CD4-positive, alpha-beta T cell (primary cell): Measurements from ENCODE around the gene PLEKHG3. TPM values are rescaled to one million over a fixed set of nuclear protein-coding genes. Genes with fewer than 3 reads are reported as not detected.

ENCODE experiments used
- ATAC-seq: fragments of 200-7000 bp; cut with Tn5 transposase; one replicate; pipeline ENCODE4 v1.10.0; 2022; ENCODE audit warnings: mild to moderate bottlenecking; ENCODE audit not compliant: poor library complexity
- CTCF ChIA-PET: fragments of 350-600 bp; sonication (Branson Sonifier 250); formaldehyde crosslinking; loops from one replicate; lab custom pipeline; 2021; ENCODE audit warnings: antibody characterized with exemption, inconsistent platforms; lab: Charles Lee
- POLR2A ChIA-PET: fragments of 350-600 bp; sonication (Branson Sonifier 250); formaldehyde crosslinking; loops from one replicate; lab custom pipeline; 2021; ENCODE audit warnings: antibody characterized with exemption, inconsistent platforms; lab: Charles Lee
- DNase-seq, 14 experiments: peaks; one replicate each; pipeline ENCODE4 v3.0.0-alpha.2; 2013 to 2020; ENCODE audit warnings: mixed read lengths in 2 of 14
- H3K27ac ChIP-seq, 2 donors: one replicate each; pipeline versions ENCODE4 v1.5.1 to v1.7.0; 2013; ENCODE audit warnings: low read length in 2 of 2, low read depth in 1 of 2, mild to moderate bottlenecking in 1 of 2
- H3K27me3 ChIP-seq, 2 experiments: 1 replicate in 1 of 2; 2 replicates in 1 of 2; pipeline versions ENCODE4 v1.6.1 to v1.7.0; 2013; ENCODE audit warnings: low read length in 2 of 2, control low read depth in 1 of 2, mild to moderate bottlenecking in 1 of 2, moderate library complexity in 1 of 2; ENCODE audit not compliant: insufficient read depth in 2 of 2, control insufficient read depth in 1 of 2
- H3K36me3 ChIP-seq: one replicate; pipeline ENCODE4 v1.6.1; 2013; ENCODE audit warnings: low read length, control low read depth; ENCODE audit not compliant: insufficient read depth
- H3K4me1 ChIP-seq: one replicate; pipeline ENCODE4 v1.6.1; 2013; ENCODE audit warnings: low read length, control low read depth; ENCODE audit not compliant: insufficient read depth
- H3K4me3 ChIP-seq: one replicate; pipeline ENCODE4 v1.5.1; 2013; ENCODE audit warnings: mild to moderate bottlenecking, low read length, moderate library complexity
- H3K9me3 ChIP-seq, 2 experiments: 1 replicate in 1 of 2; 2 replicates in 1 of 2; pipeline versions ENCODE4 v1.6.1 to v1.7.0; 2013; ENCODE audit warnings: low read length in 2 of 2, mild to moderate bottlenecking in 2 of 2, control low read depth in 1 of 2, moderate library complexity in 1 of 2; ENCODE audit not compliant: control insufficient read depth in 1 of 2, insufficient read depth in 1 of 2
- H3K27ac Mint-ChIP-seq: one replicate; pipeline ENCODE4 v1.8.0; 2020; ENCODE audit warnings: mixed read lengths
- H3K27me3 Mint-ChIP-seq: one replicate; pipeline ENCODE4 v1.8.0; 2021; ENCODE audit warnings: mixed read lengths
- H3K36me3 Mint-ChIP-seq: one replicate; pipeline ENCODE4 v1.8.0; 2021; ENCODE audit warnings: low read depth, mixed read lengths
- H3K4me1 Mint-ChIP-seq: one replicate; pipeline ENCODE4 v1.8.0; 2021; ENCODE audit warnings: low read depth, mixed read lengths
- H3K4me3 Mint-ChIP-seq: one replicate; pipeline ENCODE4 v1.8.0; 2020; ENCODE audit warnings: mild to moderate bottlenecking, mixed read lengths
- H3K9me3 Mint-ChIP-seq: one replicate; pipeline ENCODE4 v1.8.0; 2020; ENCODE audit warnings: mixed read lengths
- intact Hi-C, 2 experiments: fragments of 100-400 bp; cut with DNase I in 1 of 2; cut with micrococcal nuclease in 1 of 2; formaldehyde crosslinking; loops; one replicate each; pipeline versions ENCODE4 v1.15.1 to v1.9.0; 2023 to 2025; cut with DNase I, micrococcal nuclease
- total RNA-seq, 174 experiments: library from RNA in 2 of 174; stranded (reverse) in 2 of 174; gene quantifications; one replicate each; pipeline ENCODE4 v1.2.3 and lab custom pipeline; 2021 to 2026
- TF ChIP-seq, protein P1 (sequence below): fragments of 200-600 bp; IDR thresholded peaks from one replicate; pipeline ENCODE4 v1.8.0; 2022; ENCODE audit warnings: antibody characterized with exemption, mild to moderate bottlenecking

Gene PLEKHG3
- total RNA-seq, 2 experiments from 2014 or later, result 12.1 to 13.3 TPM

- Mint-ChIP-seq H3K4me1 (peaks cover 63% of the 10 kb centered on the region), H3K4me3 (no peak overlapping the region), H3K9me3 (no peaks in the 10 kb centered on the region), H3K27ac (peak overlapping the region; percentile 64), H3K27me3 (no peaks in the 10 kb centered on the region), H3K36me3 (no peaks in the 10 kb centered on the region)
- intact Hi-C loops, result loop anchor here (5.0 to 10.0 kb wide), 3 partner anchors 132 to 225 kb away; no protein-coding TSS in a partner anchor
- Histone ChIP-seq H3K4me1 (peaks cover 99% of the 10 kb centered on the region), H3K9me3 (no peaks in the 10 kb centered on the region), H3K27ac (no peak overlapping the region), H3K36me3 (no peaks in the 10 kb centered on the region), H3K27me3 (no peaks in the 10 kb centered on the region), H3K4me3 (no peak overlapping the region)
- ChIA-PET POLR2A (interaction anchor here (0.8 kb wide), 1 partner anchor 71 kb away, joined by 3 read pairs; no protein-coding TSS in a partner anchor), CTCF (interaction anchor here (1.1 to 1.6 kb wide), 3 partner anchors 37 to 131 kb away, joined by 3 to 6 read pairs (median 3); no protein-coding TSS in a partner anchor)
- ATAC-seq (no peak), DNase-seq (peak; percentile 39 to 78 (median 53))
- TF ChIP-seq, protein P1, sequence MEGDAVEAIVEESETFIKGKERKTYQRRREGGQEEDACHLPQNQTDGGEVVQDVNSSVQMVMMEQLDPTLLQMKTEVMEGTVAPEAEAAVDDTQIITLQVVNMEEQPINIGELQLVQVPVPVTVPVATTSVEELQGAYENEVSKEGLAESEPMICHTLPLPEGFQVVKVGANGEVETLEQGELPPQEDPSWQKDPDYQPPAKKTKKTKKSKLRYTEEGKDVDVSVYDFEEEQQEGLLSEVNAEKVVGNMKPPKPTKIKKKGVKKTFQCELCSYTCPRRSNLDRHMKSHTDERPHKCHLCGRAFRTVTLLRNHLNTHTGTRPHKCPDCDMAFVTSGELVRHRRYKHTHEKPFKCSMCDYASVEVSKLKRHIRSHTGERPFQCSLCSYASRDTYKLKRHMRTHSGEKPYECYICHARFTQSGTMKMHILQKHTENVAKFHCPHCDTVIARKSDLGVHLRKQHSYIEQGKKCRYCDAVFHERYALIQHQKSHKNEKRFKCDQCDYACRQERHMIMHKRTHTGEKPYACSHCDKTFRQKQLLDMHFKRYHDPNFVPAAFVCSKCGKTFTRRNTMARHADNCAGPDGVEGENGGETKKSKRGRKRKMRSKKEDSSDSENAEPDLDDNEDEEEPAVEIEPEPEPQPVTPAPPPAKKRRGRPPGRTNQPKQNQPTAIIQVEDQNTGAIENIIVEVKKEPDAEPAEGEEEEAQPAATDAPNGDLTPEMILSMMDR, result peak; percentile 53
Measured at GRCh38 chr14:64760146-64760755, 56.0 kb downstream of the PLEKHG3 start.

GRCh38 chr14:64760916-64761315, 56.7 kb downstream of the PLEKHG3 start:
- Histone ChIP-seq H3K27me3 (no peaks in the 10 kb centered on the region), H3K9me3 (no peaks in the 10 kb centered on the region), H3K4me3 (no peak overlapping the region), H3K4me1 (peaks cover 97% of the 10 kb centered on the region), H3K36me3 (no peaks in the 10 kb centered on the region), H3K27ac (no peak overlapping the region)
- ATAC-seq, result no peak
- H3K4me1 Mint-ChIP-seq, result peaks cover 56% of the 10 kb centered on the region
- H3K27ac Mint-ChIP-seq, result no peak overlapping the region
- H3K36me3 Mint-ChIP-seq, result no peaks in the 10 kb centered on the region
- CTCF ChIA-PET, result interaction anchor here (1.3 to 1.6 kb wide), 3 partner anchors 38 to 131 kb away, joined by 3 to 6 read pairs (median 4); no protein-coding TSS in a partner anchor
- no peaks in the 10 kb centered on the region for H3K9me3 Mint-ChIP-seq
- intact Hi-C loops, result loop anchor here (5.0 to 10.0 kb wide), 3 partner anchors 131 to 226 kb away; no protein-coding TSS in a partner anchor
- no peak for DNase-seq
- H3K27me3 Mint-ChIP-seq, result no peaks in the 10 kb centered on the region
- POLR2A ChIA-PET, result no interaction called here
- TF ChIP-seq, protein P1, result no peak
- no peak overlapping the region for H3K4me3 Mint-ChIP-seq

- ChIA-PET POLR2A (no interaction called here), CTCF (interaction anchor here (1.2 to 1.6 kb wide), 4 partner anchors 38 to 130 kb away, joined by 3 to 6 read pairs (median 4); no protein-coding TSS in a partner anchor)
- intact Hi-C loops, result loop anchor here (5.0 to 10.0 kb wide), 3 partner anchors 131 to 227 kb away; no protein-coding TSS in a partner anchor
- H3K9me3 Mint-ChIP-seq, result no peaks in the 10 kb centered on the region
- no peak for DNase-seq
- no peaks in the 10 kb centered on the region for H3K9me3 ChIP-seq
- no peaks in the 10 kb centered on the region for H3K36me3 Mint-ChIP-seq
- no peak for ATAC-seq
- peaks cover 93% of the 10 kb centered on the region for H3K4me1 ChIP-seq
- H3K36me3 ChIP-seq, result no peaks in the 10 kb centered on the region
- TF ChIP-seq, protein P1, result no peak
- H3K27me3 ChIP-seq, result no peaks in the 10 kb centered on the region
- peaks cover 50% of the 10 kb centered on the region for H3K4me1 Mint-ChIP-seq
- no peak overlapping the region for H3K27ac Mint-ChIP-seq
- H3K27ac ChIP-seq, result no peak overlapping the region
- H3K4me3 ChIP-seq, result no peak overlapping the region
- no peaks in the 10 kb centered on the region for H3K27me3 Mint-ChIP-seq
- H3K4me3 Mint-ChIP-seq, result peak overlapping the region; percentile 3
Measured at GRCh38 chr14:64761441-64762043, 57.3 kb downstream of the PLEKHG3 start.
